ENCODE data around the gene CHCHD6. TPM values are rescaled to one million over a fixed set of nuclear protein-coding genes. Genes with fewer than 3 reads are reported as not detected.

CHCHD6 gene
- total RNA-seq, 1 donor from 2014 or later: 17.1 TPM

DNA sequence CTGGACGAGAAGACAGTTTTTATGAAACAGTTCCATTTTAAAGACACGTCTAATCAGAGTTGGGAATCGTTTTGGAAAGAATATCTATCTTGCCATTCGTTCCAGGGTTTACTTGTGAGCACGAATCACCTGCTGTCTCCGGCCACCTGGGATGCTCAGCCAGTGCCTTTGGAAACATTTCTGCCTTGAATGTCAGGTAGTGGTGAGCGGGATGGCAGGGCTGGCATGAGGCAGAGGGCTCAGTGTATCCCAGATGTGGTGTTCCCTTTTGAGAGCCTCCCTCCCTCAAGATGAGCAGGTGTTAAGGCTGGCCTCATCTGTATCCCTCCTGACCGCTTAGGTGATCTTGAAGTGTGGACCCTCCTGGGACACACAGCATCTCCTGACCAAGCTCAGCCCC, 231.0 kb downstream of the CHCHD6 start:
- no peaks in the 10 kb centered on the region for H3K36me3 Mint-ChIP-seq (ENCODE audit: low read depth)
- H3K4me1 Mint-ChIP-seq (ENCODE audit: low read depth): peaks cover 51% of the 10 kb centered on the region
- H3K27ac Mint-ChIP-seq (ENCODE audit: unreplicated experiment): no peak overlapping the region
- no peaks in the 10 kb centered on the region for H3K27me3 Mint-ChIP-seq (ENCODE audit: low read depth)
- DNase-seq (ENCODE audit: low spot score): no peak
- no peaks in the 10 kb centered on the region for H3K9me3 Mint-ChIP-seq (ENCODE audit: low read depth)
- H3K4me3 Mint-ChIP-seq (ENCODE audit: unreplicated experiment): no peak overlapping the region
- no peak for TF ChIP-seq CTCF (IDR thresholded peaks at IDR 0.05)

GRCh38 chr3:126935756-126936509, 231.9 kb downstream of the CHCHD6 start:
- Mint-ChIP-seq H3K27me3 (ENCODE audit: low read depth) (no peaks in the 10 kb centered on the region), H3K36me3 (ENCODE audit: low read depth) (no peaks in the 10 kb centered on the region), H3K27ac (ENCODE audit: unreplicated experiment) (no peak overlapping the region), H3K4me1 (ENCODE audit: low read depth) (peaks cover 47% of the 10 kb centered on the region), H3K9me3 (ENCODE audit: low read depth) (no peaks in the 10 kb centered on the region), H3K4me3 (ENCODE audit: unreplicated experiment) (no peak overlapping the region)
- no peak for TF ChIP-seq CTCF (IDR thresholded peaks at IDR 0.05)
- no peak for DNase-seq (ENCODE audit: low spot score)

GRCh38 chr3:126936853-126937425, 232.9 kb downstream of the CHCHD6 start:
- Mint-ChIP-seq H3K4me3 (ENCODE audit: unreplicated experiment) (no peak overlapping the region), H3K9me3 (ENCODE audit: low read depth) (no peaks in the 10 kb centered on the region), H3K27me3 (ENCODE audit: low read depth) (no peaks in the 10 kb centered on the region), H3K4me1 (ENCODE audit: low read depth) (peaks cover 41% of the 10 kb centered on the region), H3K27ac (ENCODE audit: unreplicated experiment) (no peak overlapping the region), H3K36me3 (ENCODE audit: low read depth) (no peaks in the 10 kb centered on the region)
- TF ChIP-seq CTCF (IDR thresholded peaks at IDR 0.05): no peak
- no peak for DNase-seq (ENCODE audit: low spot score)

GRCh38 chr3:126937533-126937932, 233.5 kb downstream of the CHCHD6 start:
- Mint-ChIP-seq H3K27me3 (ENCODE audit: low read depth) (no peaks in the 10 kb centered on the region), H3K36me3 (ENCODE audit: low read depth) (peaks cover 1% of the 10 kb centered on the region), H3K4me3 (ENCODE audit: unreplicated experiment) (no peak overlapping the region), H3K4me1 (ENCODE audit: low read depth) (peaks cover 35% of the 10 kb centered on the region), H3K9me3 (ENCODE audit: low read depth) (no peaks in the 10 kb centered on the region), H3K27ac (ENCODE audit: unreplicated experiment) (no peak overlapping the region)
- no peak for TF ChIP-seq CTCF (IDR thresholded peaks at IDR 0.05)
- no peak for DNase-seq (ENCODE audit: low spot score)

GRCh38 chr3:126937973-126938372, 233.9 kb downstream of the CHCHD6 start:
- no peak overlapping the region for H3K4me3 Mint-ChIP-seq (ENCODE audit: unreplicated experiment)

More at GRCh38 chr3:126937973-126938372, 233.9 kb downstream of the CHCHD6 start:
- H3K27ac Mint-ChIP-seq (ENCODE audit: unreplicated experiment): no peak overlapping the region
- H3K36me3 Mint-ChIP-seq (ENCODE audit: low read depth): peaks cover 1% of the 10 kb centered on the region
- H3K9me3 Mint-ChIP-seq (ENCODE audit: low read depth): no peaks in the 10 kb centered on the region
- H3K4me1 Mint-ChIP-seq (ENCODE audit: low read depth): peaks cover 35% of the 10 kb centered on the region
- no peak for DNase-seq (ENCODE audit: low spot score)
- H3K27me3 Mint-ChIP-seq (ENCODE audit: low read depth): no peaks in the 10 kb centered on the region
- TF ChIP-seq CTCF (IDR thresholded peaks at IDR 0.05): no peak

Measured in chondrocyte (in vitro differentiated cells).